Gastroesophageal sphincter (tissue), 3 donors: ENCODE data around the gene KAT6B.

Experiments
- CTCF ChIP-seq, 4 experiments: fragments of 200-600 bp in 2 of 4; fragments of 450-650 bp in 2 of 4; sonication (generic) in 1 of 4; IDR thresholded peaks; one replicate each; pipeline ENCODE4 v1.5.1; 2017 to 2019; ENCODE audit warnings: antibody characterized with exemption in 4 of 4, mild to moderate bottlenecking in 2 of 4, moderate library complexity in 2 of 4
- POLR2A ChIP-seq, 2 donors: fragments of 450-650 bp; IDR thresholded peaks; one replicate each; pipeline ENCODE4 v1.6.1; 2017; ENCODE audit warnings: antibody characterized with exemption in 2 of 2, mild to moderate bottlenecking in 2 of 2, moderate library complexity in 1 of 2

GRCh38 chr10:75032813-75033212 is 206.4 kb downstream of the KAT6B start:
- TF ChIP-seq POLR2A (IDR thresholded peaks at IDR 0.05): no peak
- no peak for TF ChIP-seq CTCF (IDR thresholded peaks at IDR 0.05)
